NOMO-1 treated with DMSO at 0.1 percent for 48 hours (cell line): ENCODE measurements around the gene PHF5A.
"Not testable (repeated sequence)": the region's sequence is repeated elsewhere in the genome, so short reads cannot be mapped to it uniquely, and the experiment has no call there.

Source experiments
- DNase-seq: peaks from one replicate; lab custom pipeline; 2025; ENCODE audit not compliant: unreplicated experiment; lab: John Stamatoyannopoulos, UW

Gene PHF5A

DNA sequence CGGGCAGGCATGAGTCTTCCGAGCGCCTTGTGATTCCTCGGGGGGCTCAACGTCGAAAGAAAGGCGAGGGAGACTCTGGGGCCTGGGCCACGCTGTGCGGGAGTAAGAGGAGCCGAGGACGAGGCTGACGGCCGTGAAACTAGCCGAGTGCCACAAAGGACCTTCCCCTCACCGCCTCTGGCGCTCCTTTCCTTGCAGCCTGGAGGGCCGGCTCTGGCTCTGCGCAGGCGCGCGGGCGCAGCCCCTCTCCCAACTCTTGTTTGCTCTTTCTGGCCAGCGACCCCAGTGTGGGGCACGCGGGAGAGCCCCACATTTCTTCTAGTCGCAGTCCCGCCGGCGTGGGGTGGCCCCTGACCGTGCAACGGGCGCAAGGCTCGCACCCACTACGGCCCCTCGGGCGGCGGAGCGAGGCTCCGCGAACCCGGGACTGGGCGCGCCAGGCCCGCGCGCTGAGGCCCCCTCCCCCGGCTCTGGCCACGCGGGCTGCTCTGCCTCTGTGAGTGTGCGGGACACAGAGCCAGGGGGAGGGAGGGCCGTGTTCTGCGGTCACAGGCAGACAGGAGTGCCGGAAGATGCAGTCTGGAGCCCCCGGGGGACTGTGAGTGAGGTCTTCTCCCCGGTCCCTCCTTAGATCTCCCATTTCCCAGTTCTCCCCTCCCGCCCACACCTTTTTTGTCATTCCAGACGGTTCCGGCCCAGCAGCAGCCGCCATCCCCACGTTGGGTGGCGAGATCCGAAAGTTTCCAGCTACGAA lies 20.9 kb downstream of the PHF5A start:
- DNase-seq: peak; percentile 50

DNA sequence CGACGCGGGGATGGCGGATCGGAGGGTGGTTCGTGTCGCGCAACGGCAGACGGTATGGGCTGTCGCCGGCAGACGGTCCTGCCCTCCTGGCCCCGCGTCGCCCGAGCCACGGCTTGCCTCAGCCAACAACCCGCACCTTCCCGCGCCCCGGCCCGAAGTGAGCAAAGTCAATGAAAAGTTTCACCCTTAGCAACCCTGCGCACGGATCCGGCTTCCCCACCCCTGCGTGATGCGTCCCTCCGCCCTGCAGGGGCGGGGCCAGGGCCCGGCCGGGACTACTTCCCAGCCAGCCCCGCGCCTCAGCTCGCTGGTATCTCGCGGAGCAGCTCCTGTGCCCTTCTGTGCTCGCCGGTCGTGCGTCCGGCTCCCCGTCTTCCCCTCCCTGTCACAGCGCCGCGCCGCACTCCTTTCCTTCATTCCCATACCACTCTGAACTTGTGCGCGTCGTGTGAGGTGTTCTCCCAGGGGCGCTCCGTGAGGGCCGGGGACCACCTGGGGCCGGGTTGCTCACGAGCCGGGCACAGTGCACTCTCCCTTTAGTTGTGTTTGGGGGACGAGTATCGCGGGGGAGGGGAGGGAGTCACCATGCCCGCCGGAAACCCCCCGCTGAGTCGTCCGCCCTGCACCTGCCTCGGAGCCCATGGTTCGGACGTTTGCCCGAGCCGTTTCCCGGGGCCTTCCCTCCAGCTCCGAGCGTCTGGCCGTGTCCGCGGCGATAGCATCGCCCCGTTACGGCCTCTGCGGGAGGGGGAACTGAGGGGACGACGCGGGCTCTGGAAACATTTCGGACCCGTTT lies 21.7 kb downstream of the PHF5A start, which contains the start of gene TOB2:
Gene TOB2, minus strand, starts transcription at position 163 of the 796 bp plus-strand sequence. CDS start 9,456 bp downstream, outside the sequence.
- peak; percentile 93 for DNase-seq

DNA sequence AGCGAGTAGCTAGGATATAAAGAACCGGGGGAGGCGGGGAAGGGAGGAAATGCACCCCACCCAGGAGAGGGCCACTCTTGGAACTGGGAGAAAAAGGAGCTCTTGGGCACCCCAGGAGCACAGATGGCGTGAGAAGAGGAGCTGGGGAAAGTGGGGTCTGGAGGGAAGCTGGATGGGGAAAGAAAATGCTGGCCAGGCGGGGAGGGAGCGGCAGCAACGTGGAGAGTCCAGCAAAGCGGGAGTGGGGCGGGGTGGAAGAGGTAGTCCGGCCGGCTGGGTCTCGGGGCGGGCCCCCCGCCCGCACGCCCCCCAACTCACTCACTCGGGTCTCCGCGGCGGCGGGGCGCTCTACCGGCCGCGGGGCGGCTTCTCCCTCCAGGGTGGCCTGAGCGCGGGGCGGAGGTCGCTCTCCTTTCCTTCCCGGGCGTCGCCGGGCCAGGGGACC lies 22.4 kb downstream of the PHF5A start:
- no peak for DNase-seq

DNA sequence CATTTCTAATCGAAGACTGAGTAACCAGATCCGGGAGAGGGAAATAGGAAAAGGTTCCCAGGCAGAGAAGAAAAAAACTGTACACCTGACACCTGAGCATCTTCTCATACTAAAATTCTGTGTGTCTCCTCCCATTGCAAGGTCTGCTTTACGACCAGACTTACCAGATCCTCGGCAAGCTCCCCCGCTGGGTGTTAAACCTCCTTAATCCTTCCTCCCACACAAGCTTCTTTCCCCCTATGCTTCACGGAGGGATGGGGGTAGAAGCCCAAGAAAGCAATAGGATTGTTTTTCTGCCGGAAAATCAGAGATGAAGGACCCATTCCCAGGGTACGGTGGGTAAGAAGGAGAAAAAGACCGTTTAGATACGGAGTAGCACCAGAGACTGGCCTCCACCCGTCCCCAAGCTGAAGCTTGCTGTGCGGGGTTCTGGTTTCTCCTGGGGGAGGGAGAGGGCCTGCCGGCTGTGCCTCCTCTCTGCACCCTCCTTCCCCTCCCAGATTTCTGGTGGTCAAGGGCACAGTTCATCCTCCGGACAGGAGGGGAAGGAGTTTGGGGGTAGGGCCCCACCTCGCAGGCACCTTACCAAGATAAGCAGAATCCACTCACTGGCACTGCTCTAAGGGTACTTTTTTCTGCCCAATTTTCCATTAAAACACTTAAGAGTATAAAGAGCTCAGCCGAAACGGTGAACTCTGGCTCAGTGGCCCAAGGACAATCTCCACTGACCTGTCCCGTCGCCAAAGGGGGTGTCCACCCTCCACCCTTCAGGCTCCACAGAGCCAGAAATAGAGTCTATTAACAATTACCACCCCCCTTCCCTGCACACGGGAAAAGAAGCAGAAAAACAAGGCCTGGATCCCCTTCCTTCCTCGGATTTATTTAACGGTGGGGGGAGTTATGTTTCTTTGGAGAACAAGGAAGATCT lies 23.1 kb downstream of the PHF5A start:
- DNase-seq: peak; percentile 14

DNA sequence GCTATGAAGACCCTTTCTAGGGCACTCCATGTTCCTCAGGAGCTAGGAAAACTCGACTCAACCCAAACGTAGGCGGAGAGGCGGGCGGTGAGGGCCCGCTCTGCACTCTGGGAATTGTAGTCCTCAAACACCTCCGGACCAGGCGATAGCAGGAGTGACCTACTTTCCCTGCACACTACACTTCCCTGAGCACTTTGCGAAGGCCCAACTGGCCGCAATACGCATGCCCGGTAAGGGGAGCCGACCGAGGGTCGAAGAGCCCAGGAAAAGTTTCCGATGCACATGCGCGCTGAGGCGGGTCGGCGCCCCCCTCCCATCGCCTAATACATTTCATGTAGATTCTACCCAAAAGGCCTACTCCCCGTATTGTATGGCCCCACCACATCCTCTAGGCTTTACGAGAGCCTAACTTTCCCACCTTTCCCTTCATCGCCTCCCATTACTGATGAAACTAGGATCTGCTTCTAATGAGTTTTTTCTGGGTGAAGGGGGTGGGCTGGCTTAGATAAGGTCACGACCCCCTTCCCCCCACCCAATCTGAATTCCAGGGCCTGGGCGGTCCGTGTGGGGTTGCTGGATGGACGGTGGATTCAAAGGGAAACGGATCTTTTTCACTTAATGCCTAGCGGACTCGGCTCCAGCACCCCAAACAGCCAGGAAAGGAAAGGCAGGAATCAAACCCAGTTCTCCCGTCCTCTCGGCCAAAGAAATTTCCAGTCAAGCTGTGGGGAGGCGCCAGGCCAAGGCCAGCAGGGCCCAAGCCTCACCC lies 23.9 kb downstream of the PHF5A start:
- DNase-seq: peak; percentile 86

DNA sequence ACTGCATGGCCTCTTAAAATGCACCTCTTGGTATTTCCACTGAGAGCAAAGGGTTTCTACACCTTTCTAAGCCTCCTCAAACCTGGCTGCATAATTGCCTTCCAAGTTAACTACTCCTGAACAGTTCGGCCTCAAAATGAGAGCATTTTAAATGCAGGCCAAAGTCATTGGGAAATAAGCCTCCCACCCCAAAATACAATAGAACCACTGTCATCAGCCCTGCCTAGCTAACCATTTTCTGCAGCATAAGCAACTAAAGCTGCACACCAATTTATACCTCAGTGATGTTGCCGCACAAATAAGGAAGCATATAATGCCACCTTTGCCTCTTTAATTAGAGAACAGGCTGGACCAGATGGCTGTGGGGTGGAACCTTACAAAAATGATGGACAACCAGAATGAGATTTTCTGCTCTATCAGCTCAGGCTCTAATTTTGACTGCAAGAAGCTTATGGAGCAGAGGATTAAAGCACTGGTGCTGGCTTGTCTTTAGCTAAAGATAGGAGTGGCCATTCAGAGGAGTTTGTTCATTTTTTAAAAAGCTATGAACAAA lies 26.2 kb downstream of the PHF5A start:
- DNase-seq: no peak

DNA sequence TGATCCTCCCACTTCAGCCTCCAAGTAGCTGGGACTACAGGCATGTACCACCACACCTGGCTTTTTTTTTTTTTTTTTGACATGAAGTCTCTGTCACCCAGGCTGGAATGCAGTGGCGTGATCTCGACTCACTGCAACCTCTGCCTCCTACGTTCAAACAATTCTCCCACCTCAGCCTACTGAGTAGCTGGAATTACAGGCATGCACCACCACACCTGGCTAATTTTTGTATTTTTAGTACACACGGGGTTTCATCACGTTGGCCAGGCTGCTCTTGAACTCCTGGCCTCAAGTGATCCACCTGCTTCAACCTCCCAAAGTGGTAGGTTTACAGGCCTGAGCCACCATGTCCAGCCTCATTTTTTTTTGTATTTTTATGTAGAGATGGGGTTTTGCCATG lies 28.0 kb downstream of the PHF5A start:
- not testable (repeated sequence) for DNase-seq

DNA sequence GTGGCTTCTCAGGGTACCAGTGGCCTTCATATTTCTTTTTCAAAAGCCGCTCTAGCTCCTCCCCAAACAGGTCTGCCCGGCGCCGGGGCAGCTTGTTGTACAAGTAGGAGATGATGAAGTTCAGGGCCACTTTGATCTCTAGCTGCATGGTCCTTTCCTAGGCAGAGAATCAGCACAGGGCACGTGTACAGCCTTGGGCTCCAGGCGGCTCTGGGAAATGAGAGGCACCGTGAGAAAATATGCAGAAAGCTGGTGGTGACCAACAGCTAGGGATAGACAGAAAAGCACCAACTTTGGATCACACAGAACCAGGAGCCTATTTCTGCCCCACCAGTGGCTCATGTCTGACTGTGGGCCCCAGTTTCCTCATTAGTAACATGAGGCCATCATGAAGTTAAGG lies 31.3 kb downstream of the PHF5A start:
- DNase-seq: no peak

DNA sequence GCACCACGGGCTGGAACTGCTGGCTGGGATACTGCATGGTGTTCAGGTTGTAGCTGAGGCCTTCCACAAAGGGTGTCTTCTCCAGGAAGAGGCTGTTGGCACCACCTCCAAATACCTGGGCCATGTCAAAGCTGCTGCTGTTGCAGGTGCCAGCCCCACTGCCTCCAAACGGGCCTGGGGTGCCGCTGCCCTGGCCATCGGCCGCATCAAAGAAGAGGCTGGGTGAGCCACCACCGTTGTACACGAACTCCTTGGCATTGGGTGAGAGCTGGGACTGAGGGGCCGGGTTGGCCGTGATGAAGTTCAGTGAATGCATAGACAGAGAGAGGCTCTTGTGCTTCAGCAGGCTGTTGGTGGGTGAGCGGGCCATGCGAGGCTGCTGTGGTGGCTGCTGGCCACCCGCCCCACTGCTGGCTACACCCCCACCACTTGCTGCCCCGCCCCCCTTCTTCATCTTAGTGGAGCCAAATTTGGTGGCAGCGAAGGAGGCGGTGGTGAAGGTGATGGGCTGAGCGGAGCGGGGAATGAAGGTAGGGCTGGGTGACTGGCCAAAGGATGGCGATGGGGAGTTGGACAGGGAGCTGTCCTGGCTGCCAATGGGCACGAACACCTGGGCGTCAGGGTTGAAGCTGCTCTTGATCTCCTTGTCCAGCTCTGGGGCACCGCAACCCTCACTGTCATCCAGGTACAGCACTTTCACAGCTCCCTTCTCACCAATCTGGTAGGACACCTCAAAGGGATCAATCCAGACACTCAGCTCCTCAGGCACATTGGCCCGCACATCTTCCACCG lies 32.0 kb downstream of the PHF5A start:
- DNase-seq: no peak

DNA sequence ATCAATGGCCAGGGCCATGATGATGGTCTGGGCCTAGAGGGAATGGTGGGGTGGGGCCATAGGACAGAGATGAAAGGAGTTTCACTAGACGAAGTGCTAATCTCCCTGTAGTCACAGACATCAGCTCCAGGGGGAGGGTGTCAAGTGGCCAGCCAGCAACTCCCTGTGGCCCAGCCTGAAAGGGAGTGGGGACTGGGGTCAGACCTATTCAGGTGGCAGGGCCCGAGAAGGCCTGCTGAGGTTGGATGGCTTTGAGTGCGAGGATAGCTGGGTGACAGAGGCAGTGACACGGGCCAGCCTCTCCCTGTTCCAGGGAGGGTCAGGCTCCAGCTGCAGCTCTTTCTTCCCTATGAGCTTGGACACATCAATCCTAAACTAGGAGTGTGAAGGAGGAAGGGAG lies 32.9 kb downstream of the PHF5A start:
- no peak for DNase-seq

DNA sequence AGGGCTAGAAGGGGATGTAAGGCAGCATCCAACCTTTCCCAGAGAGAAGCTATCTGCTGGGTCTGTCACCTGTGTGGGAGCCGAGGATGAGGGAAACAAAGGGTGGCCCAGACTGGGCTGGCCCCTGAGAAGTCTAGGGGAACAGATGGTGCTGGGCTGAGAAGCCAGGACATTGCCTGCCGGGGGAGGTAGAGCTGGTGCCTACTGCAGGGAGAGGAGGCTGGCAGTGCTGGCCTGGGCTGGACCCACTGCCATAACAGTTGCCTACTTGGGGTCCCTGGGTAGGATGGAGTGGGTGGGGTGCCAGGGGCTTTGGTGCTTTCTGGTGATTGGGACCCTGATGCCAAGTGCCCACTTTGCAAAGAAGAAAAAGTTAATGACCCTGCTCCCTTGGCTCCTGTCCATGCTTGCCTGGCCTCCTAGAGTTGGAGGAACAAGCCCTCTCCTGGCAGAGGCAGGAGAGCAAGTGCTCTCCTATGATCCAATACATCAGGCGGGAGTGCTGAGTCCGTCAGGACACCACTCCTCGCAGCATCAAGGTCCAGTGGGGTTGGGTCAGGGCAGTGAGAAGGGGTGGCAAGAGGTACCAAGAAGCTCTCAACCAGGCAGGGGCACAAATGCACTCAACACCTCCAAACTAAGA lies 34.0 kb downstream of the PHF5A start:
- DNase-seq: not testable (repeated sequence)

DNA sequence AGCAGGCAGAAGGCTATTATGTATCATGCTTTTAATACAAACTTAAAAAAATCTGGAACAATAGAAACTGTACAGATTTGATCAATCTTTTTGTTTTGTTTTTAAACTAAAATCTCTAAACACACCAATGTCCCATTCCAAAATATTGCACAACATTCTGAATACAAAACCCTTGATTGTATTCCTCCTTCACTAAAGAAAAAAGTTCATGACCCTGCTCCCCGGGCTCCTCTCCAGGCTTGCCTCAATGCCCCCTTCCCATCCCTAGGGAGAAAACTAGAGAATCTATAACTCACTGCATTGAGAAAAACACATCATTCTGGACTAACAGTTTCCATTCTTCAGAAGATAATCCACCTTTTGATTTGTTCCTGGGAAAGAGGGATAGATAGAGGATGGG lies 35.0 kb downstream of the PHF5A start:
- DNase-seq: not testable (repeated sequence)

DNA sequence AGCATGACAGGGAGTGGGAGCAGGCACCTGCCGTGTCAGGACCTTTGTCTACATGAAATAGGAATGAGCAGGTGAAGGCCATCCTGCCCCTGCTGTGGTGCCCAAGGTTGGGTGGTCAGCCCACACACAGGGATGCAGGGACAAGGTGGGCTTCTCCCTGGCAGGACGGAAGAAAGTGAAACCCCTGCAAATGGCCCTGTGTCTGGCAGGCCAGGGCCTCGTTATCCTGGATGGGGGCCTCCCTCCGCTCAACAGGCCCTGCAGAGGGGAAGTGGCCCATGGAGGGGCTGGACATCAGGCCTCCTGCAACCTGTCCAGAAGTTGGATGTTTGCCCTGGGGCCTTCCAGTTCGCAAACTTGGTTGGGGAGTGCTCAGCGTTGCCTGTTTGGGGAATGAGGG lies 36.8 kb downstream of the PHF5A start:
- no peak for DNase-seq

DNA sequence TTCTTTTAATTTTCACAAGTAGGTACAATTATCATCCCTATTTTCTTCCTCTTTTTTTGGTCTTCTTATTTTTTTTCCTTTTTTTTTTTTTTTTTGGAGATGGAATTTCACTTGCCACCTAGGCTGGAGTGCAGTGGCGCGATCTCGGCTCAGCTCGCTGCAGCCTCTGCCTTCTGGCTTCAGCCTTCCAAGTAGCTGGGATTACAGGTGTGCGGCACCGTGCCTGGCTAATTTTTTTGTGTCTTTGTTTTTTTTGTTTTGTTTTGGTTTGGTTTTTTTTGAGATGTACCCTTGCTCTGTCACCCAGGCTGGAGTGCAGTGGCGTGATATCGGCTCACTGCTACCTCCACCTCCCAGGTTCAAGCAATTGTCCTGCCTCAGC lies 38.5 kb downstream of the PHF5A start:
- no peak for DNase-seq

DNA sequence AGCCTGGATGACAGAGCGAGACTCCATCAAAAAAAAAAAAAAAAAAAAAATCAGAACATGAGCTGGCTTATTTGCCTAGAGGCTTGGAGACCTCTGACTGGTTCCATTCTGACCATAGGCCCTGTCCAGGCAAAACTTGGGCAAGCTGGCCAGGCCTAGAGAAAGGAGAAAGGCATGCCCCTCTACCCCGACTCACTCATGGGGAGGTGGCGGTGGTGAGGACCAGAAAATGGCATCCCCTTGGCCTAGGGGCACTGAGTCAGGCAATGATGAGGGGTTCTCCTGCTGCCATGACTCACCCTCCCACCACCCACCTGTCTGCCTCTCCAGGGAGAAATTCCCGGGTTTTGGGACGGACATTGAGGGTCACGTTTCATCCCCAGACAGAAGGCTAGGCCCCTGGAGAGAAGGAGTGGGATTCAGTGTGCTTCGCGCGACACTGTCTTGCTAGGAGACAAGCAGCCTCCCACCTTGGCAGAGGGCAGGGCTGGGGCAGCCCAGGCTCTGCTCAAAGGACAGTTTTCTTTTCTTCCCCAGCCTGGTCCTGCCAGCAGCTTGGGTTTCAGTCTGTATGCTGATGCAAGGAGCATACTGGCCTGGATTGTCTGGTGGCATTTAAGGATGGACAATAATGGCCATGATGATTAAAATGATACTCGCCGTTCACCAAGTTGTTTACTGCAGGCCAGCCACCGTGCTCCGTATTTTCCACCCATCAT lies 39.1 kb downstream of the PHF5A start:
- no peak for DNase-seq

DNA sequence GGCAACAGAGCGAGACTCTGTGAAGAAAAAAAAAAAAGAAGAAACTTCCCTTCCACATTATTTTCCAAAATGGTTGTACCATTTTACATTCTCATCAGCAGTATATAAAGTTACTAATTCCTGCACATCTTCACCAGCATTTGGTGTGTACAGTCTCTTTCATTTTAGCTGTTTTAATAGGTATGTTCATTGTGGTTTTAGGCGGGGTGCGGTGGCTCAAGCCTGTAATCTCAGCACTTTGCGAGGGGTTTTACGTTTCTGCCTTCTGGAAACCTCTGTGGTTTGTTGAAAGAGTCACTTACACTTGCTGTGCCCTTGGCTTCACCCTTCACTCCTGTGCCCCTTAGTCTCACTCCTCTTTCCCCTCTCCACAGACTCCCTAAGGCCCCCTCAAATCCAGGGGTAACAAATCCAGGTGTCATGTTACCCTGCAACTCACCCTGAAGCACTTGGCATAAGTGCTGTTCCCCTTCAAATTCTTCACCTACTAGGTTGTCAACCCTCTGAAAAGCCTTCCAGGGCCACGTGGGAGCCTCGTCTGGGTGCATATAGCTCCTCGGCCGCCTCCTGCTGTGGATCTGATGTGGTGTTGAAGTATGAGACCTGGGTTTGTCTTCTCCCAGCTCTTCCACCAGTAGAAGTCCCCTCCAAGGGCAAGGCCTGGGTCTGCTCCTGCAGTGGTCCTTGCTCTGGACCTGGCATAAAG lies 42.7 kb downstream of the PHF5A start:
- no peak for DNase-seq

DNA sequence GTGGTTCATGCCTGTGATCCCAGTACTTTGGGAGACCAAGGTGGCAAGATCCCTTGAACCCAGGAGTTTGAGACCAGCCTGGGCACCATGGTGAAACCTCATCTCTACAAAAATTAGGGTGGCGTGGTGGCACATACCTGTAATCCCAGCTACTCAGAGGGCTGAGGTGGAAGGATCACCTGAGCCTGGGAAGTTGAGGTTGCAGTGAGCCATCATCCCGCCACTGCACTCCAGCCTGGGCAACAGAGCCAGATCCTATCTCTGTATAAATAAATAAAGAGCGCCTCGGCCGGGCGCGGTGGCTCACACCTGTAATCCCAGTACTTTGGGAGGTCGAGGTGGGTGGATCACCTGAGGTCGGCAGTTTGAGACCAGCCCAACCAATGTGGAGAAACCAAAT lies 49.8 kb downstream of the PHF5A start:
- DNase-seq: no peak
